Kidney (tissue), 14 donors: ENCODE results near the gene PDCD5. TPM values are rescaled to one million over a fixed set of nuclear protein-coding genes. Genes with fewer than 3 reads are reported as not detected.
"Not testable (repeated sequence)": the region's sequence is repeated elsewhere in the genome, so short reads cannot be mapped to it uniquely, and the experiment has no call there.

Experiments
- DNase-seq, 5 donors: peaks; one replicate each; pipeline ENCODE4 v3.0.0-alpha.2; 2013 to 2020
- FAIRE-seq: peaks from 2 replicates; lab custom pipeline; 2012; peaks lifted over from hg19 to GRCh38; lab: Jason Lieb, UNC
- H3K27ac ChIP-seq, 2 donors: one replicate each; pipeline ENCODE4 v1.7.0; 2013; ENCODE audit warnings: low read depth in 2 of 2, low read length in 2 of 2, inconsistent platforms in 1 of 2
- H3K27me3 ChIP-seq: one replicate; pipeline ENCODE4 v1.7.1; 2013; ENCODE audit warnings: low read length, inconsistent platforms; ENCODE audit not compliant: control insufficient read depth, insufficient read depth
- H3K36me3 ChIP-seq, 3 donors: one replicate each; pipeline versions ENCODE4 v1.7.0 to v1.7.1; 2013; ENCODE audit warnings: low read length in 3 of 3, control low read depth in 1 of 3, inconsistent platforms in 1 of 3; ENCODE audit not compliant: insufficient read depth in 3 of 3, control insufficient read depth in 2 of 3
- H3K4me1 ChIP-seq, 3 donors: one replicate each; pipeline versions ENCODE4 v1.7.0 to v1.7.1; 2013; ENCODE audit warnings: low read length in 3 of 3, inconsistent platforms in 1 of 3, low read depth in 1 of 3; ENCODE audit not compliant: control insufficient read depth in 2 of 3, insufficient read depth in 2 of 3
- H3K4me3 ChIP-seq, 3 donors: one replicate each; pipeline versions ENCODE4 v1.7.0 to v1.8.1; 2013; ENCODE audit warnings: low read length in 3 of 3, control low read depth in 1 of 3, inconsistent platforms in 1 of 3
- H3K9ac ChIP-seq, 3 donors: one replicate each; pipeline versions ENCODE4 v1.7.0 to v1.7.1; 2013; ENCODE audit warnings: low read length in 3 of 3, control low read depth in 1 of 3, inconsistent platforms in 1 of 3
- H3K9me3 ChIP-seq, 3 donors: one replicate each; pipeline versions ENCODE4 v1.7.0 to v1.7.1; 2013; ENCODE audit warnings: low read length in 3 of 3, control low read depth in 1 of 3, inconsistent platforms in 1 of 3; ENCODE audit not compliant: control insufficient read depth in 2 of 3, insufficient read depth in 1 of 3
- intact Hi-C: fragments of 100-400 bp; cut with DNase I; formaldehyde crosslinking; loops from one replicate; pipeline ENCODE4 v1.11.1; 2022
- polyA plus RNA-seq: library from polyadenylated mRNA; stranded (reverse); fragments of 350-450 nt; fragmentation: Illumina TruSeq; extraction: RNeasy Lipid Tissue Mini Kit (QIAGEN cat#74804); gene quantifications from one replicate; pipeline ENCODE4 v1.2.3, GENCODE V29; 2014; ENCODE audit warnings: low read depth, low replicate concordance; ENCODE audit not compliant: insufficient read depth
- total RNA-seq: library from RNA; stranded (reverse); fragmentation: NEBNext Ultra II Directional; extraction: Animal tissue kit (Norgen Biotek cat#: 25700); gene quantifications from one replicate; pipeline ENCODE4 v1.2.1, GENCODE V29; 2021
- TF ChIP-seq, protein P1 (sequence below): IDR thresholded peaks from 3 replicates; pipeline ENCODE4 v1.5.1; 2012; ENCODE audit warnings: mild to moderate bottlenecking, moderate library complexity, borderline replicate concordance; ENCODE audit not compliant: insufficient read depth; ENCODE audit errors: extremely low read depth
- donor health status: control.
- donor health status: control.
- donor health status: control.
- donor health status: control.
- donor health status: control.
- donor health status: DM: yes; HTN: yes; CAD: no.
- donor health status: Normal renal cell carcinoma (clear cell type).

The PDCD5 gene
- total and polyA plus RNA-seq, 2 donors from 2014 or later: 62.6 to 116 TPM

- H3K27ac ChIP-seq: peak overlapping the region; percentile 28 to 51
- H3K4me3 ChIP-seq: peak overlapping the region; percentile 65 to 85 (median 80)
- no peak for FAIRE-seq
- peak overlapping the region; percentile 37 to 85 (median 77) for H3K9ac ChIP-seq
- H3K27me3 ChIP-seq: no peaks in the 10 kb centered on the region
- peaks cover 0 to 6% (median 0%) of the 10 kb centered on the region in 3 donors for H3K4me1 ChIP-seq
- intact Hi-C loops: no loop called here
- DNase-seq: peak in 3 of 5 donors; percentile 38 to 82 (median 47)
- TF ChIP-seq, protein P1, sequence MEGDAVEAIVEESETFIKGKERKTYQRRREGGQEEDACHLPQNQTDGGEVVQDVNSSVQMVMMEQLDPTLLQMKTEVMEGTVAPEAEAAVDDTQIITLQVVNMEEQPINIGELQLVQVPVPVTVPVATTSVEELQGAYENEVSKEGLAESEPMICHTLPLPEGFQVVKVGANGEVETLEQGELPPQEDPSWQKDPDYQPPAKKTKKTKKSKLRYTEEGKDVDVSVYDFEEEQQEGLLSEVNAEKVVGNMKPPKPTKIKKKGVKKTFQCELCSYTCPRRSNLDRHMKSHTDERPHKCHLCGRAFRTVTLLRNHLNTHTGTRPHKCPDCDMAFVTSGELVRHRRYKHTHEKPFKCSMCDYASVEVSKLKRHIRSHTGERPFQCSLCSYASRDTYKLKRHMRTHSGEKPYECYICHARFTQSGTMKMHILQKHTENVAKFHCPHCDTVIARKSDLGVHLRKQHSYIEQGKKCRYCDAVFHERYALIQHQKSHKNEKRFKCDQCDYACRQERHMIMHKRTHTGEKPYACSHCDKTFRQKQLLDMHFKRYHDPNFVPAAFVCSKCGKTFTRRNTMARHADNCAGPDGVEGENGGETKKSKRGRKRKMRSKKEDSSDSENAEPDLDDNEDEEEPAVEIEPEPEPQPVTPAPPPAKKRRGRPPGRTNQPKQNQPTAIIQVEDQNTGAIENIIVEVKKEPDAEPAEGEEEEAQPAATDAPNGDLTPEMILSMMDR: no peak
- peaks cover 0 to 22% (median 9%) of the 10 kb centered on the region in 3 donors for H3K36me3 ChIP-seq
- no peaks in the 10 kb centered on the region for H3K9me3 ChIP-seq
These were observed 752 bp downstream of the PDCD5 start for GRCh38 chr19:32581705-32582179.

- H3K9me3 ChIP-seq, H3K4me3 ChIP-seq, H3K9ac ChIP-seq, H3K4me1 ChIP-seq, H3K27ac ChIP-seq, H3K27me3 ChIP-seq, FAIRE-seq, DNase-seq, intact Hi-C loops: not testable (repeated sequence)
- peaks cover 0 to 16% (median 9%) of the 10 kb centered on the region in 3 donors for H3K36me3 ChIP-seq
These were observed 6.9 kb downstream of the PDCD5 start for GRCh38 chr19:32587747-32588504.

GRCh38 chr19:32594021-32594420 lies 13.0 kb downstream of the PDCD5 start:
- Histone ChIP-seq H3K4me3 (no peak overlapping the region), H3K27me3 (no peaks in the 10 kb centered on the region), H3K9me3 (no peaks in the 10 kb centered on the region), H3K36me3 (peaks cover 4 to 19% (median 19%) of the 10 kb centered on the region in 3 donors), H3K9ac (no peak overlapping the region), H3K4me1 (no peaks in the 10 kb centered on the region), H3K27ac (no peak overlapping the region)
- intact Hi-C loops: no loop called here
- FAIRE-seq (no peak), DNase-seq (no peak)
- TF ChIP-seq, protein P1: no peak

- no peak for FAIRE-seq
- Histone ChIP-seq H3K4me3 (no peak overlapping the region), H3K36me3 (peaks cover 4 to 24% (median 19%) of the 10 kb centered on the region in 3 donors), H3K9me3 (no peaks in the 10 kb centered on the region), H3K27ac (no peak overlapping the region), H3K27me3 (no peaks in the 10 kb centered on the region), H3K4me1 (no peaks in the 10 kb centered on the region), H3K9ac (no peak overlapping the region)
- intact Hi-C loops: no loop called here
- TF ChIP-seq, protein P1: no peak
- no peak for DNase-seq
These were observed 14.5 kb downstream of the PDCD5 start for GRCh38 chr19:32595491-32595890.
